H1 (cell line): ENCODE results near the gene ZBTB14.

Experiments
- CTCF ChIP-seq, 3 experiments: IDR thresholded peaks; 1 replicate in 2 of 3; 2 replicates in 1 of 3; pipeline versions ENCODE4 v1.5.1 to v1.6.1; 2011; ENCODE audit warnings: low read length in 3 of 3, mild to moderate bottlenecking in 3 of 3, inconsistent platforms in 2 of 3, low read depth in 1 of 3, moderate library complexity in 1 of 3; ENCODE audit not compliant: insufficient read depth in 1 of 3; ENCODE audit errors: control extremely low read depth in 1 of 3
- EZH2 ChIP-seq: fragments of 200-600 bp; sonication (generic); IDR thresholded peaks from 2 replicates; pipeline ENCODE4 v1.7.1; 2012; ENCODE audit warnings: low read depth, mild to moderate bottlenecking, moderate library complexity, low read length, inconsistent platforms; ENCODE audit not compliant: severe bottlenecking
- POLR2A ChIP-seq, 2 experiments: IDR thresholded peaks; 1 replicate in 1 of 2; 2 replicates in 1 of 2; pipeline ENCODE4 v1.6.1; 2011; ENCODE audit warnings: low read depth in 2 of 2, low read length in 2 of 2, mild to moderate bottlenecking in 2 of 2; ENCODE audit errors: control extremely low read depth in 1 of 2
- POLR2AphosphoS5 ChIP-seq: IDR thresholded peaks from 2 replicates; pipeline ENCODE4 v1.6.1; 2011; ENCODE audit warnings: low read depth, low read length
- RAD21 ChIP-seq, 2 experiments: IDR thresholded peaks in 1 of 2; conservative IDR thresholded peaks in 1 of 2; 2 replicates each; pipeline ENCODE4 v1.6.1; 2011; ENCODE audit warnings: low read depth in 2 of 2, low read length in 2 of 2, improper control_type of control experiment in 1 of 2, inconsistent platforms in 1 of 2, mild to moderate bottlenecking in 1 of 2, moderate library complexity in 1 of 2
- RFX5 ChIP-seq: IDR thresholded peaks from 2 replicates; pipeline ENCODE4 v1.6.1; 2011; ENCODE audit warnings: low read depth, low read length, improper control_type of control experiment, borderline replicate concordance
- SIN3A ChIP-seq, 2 experiments: IDR thresholded peaks in 1 of 2; conservative IDR thresholded peaks in 1 of 2; 2 replicates each; pipeline ENCODE4 v1.6.1; 2011 to 2012; ENCODE audit warnings: low read length in 2 of 2, improper control_type of control experiment in 1 of 2, low read depth in 1 of 2, mild to moderate bottlenecking in 1 of 2
- SRF ChIP-seq: IDR thresholded peaks from 2 replicates; pipeline ENCODE4 v1.6.1; 2011; ENCODE audit warnings: mild to moderate bottlenecking, low read depth, low read length, moderate library complexity
- SUZ12 ChIP-seq: fragments of 200-600 bp; sonication (generic); IDR thresholded peaks from 2 replicates; pipeline ENCODE4 v1.6.1; 2012; ENCODE audit warnings: mild to moderate bottlenecking, inconsistent platforms, low read length, moderate library complexity, mixed read lengths
- USF2 ChIP-seq: IDR thresholded peaks from 2 replicates; pipeline ENCODE4 v1.6.1; 2011; ENCODE audit warnings: low read length, improper control_type of control experiment

GRCh38 chr18:5282770-5283169 lies 12.8 kb downstream of the ZBTB14 start:
- TF ChIP-seq SRF = no peak
- no peak for TF ChIP-seq CTCF (IDR thresholded peaks at IDR 0.05; ENCODE audit: control extremely low read depth in 1 of 3, insufficient read depth in 1 of 3, low read depth in 1 of 3, low read length in 3 of 3)
- no peak for TF ChIP-seq EZH2
- TF ChIP-seq SIN3A (conservative IDR thresholded peaks at IDR 0.05 in 1 of 2, IDR thresholded peaks at IDR 0.05 in 1 of 2; ENCODE audit: low read depth in 1 of 2, low read length in 2 of 2) = no peak
- no peak for TF ChIP-seq POLR2AphosphoS5
- no peak for TF ChIP-seq RAD21 (IDR thresholded peaks at IDR 0.05 in 1 of 2, conservative IDR thresholded peaks at IDR 0.05 in 1 of 2; ENCODE audit: low read depth in 2 of 2, low read length in 2 of 2)
- no peak for TF ChIP-seq RFX5
- TF ChIP-seq POLR2A (IDR thresholded peaks at IDR 0.05; ENCODE audit: control extremely low read depth in 1 of 2, low read depth in 2 of 2, low read length in 2 of 2) = no peak
- TF ChIP-seq SUZ12 = no peak
- TF ChIP-seq USF2 = no peak
